Adrenal gland (tissue), 5 donors: ENCODE data around the gene XRN1.

Source experiments
- POLR2A ChIP-seq, 2 donors: fragments of 450-650 bp; IDR thresholded peaks; one replicate each; pipeline ENCODE4 v1.6.1; 2017; ENCODE audit warnings: antibody characterized with exemption in 2 of 2, mild to moderate bottlenecking in 2 of 2, moderate library complexity in 1 of 2
- TF ChIP-seq, protein P1 (sequence below), 6 experiments: fragments of 450-650 bp in 4 of 6; fragments of 200-600 bp in 2 of 6; sonication (generic) in 1 of 6; IDR thresholded peaks; 1 replicate in 5 of 6; 2 replicates in 1 of 6; pipeline versions ENCODE4 v1.5.1 to v1.8.0; 2016 to 2021; ENCODE audit warnings: antibody characterized with exemption in 6 of 6, mild to moderate bottlenecking in 2 of 6, moderate library complexity in 1 of 6
- donor health status: DM: no; HTN: no; CAD: no.

DNA sequence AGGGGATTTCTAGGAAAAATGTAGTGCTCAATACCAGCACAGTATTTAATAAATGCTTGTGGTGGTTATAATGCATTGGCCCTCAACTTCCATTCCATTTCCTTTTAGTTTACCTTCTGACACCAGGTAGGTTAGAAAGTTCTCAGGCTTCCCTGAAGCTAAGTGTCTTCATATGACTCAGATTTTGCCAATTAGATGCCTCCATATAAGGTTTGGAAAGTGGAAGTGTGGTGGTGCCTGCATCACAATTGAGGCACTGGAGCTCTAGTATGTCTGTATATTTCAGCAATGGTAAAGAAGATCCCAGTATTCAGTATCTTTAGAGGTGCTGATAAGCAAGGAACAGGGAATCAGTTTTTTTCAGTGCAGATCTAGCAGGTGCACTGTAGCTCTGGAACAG, 18.3 kb downstream of the XRN1 start:
- TF ChIP-seq POLR2A (IDR thresholded peaks at IDR 0.05) = no peak
- TF ChIP-seq, protein P1, sequence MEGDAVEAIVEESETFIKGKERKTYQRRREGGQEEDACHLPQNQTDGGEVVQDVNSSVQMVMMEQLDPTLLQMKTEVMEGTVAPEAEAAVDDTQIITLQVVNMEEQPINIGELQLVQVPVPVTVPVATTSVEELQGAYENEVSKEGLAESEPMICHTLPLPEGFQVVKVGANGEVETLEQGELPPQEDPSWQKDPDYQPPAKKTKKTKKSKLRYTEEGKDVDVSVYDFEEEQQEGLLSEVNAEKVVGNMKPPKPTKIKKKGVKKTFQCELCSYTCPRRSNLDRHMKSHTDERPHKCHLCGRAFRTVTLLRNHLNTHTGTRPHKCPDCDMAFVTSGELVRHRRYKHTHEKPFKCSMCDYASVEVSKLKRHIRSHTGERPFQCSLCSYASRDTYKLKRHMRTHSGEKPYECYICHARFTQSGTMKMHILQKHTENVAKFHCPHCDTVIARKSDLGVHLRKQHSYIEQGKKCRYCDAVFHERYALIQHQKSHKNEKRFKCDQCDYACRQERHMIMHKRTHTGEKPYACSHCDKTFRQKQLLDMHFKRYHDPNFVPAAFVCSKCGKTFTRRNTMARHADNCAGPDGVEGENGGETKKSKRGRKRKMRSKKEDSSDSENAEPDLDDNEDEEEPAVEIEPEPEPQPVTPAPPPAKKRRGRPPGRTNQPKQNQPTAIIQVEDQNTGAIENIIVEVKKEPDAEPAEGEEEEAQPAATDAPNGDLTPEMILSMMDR (IDR thresholded peaks at IDR 0.05) = no peak
